OCI-LY1 (cell line): ENCODE data around the gene UBE2G1.

Experiments
- EZH2 ChIP-seq: fragments of 200-600 bp; sonication (generic), shearing (Covaris generic); IDR thresholded peaks from 2 replicates; pipeline ENCODE4 v1.8.0; 2017; ENCODE audit warnings: borderline replicate concordance, mixed run types, mild to moderate bottlenecking, antibody characterized with exemption, low read length, moderate library complexity, mixed read lengths
- TF ChIP-seq, protein P1 (sequence below): fragments of 200-600 bp; sonication (generic), shearing (Covaris generic); IDR thresholded peaks from 2 replicates; pipeline ENCODE4 v1.5.1; 2017; ENCODE audit warnings: mild to moderate bottlenecking, antibody characterized with exemption, low read length, moderate library complexity, mixed read lengths

DNA sequence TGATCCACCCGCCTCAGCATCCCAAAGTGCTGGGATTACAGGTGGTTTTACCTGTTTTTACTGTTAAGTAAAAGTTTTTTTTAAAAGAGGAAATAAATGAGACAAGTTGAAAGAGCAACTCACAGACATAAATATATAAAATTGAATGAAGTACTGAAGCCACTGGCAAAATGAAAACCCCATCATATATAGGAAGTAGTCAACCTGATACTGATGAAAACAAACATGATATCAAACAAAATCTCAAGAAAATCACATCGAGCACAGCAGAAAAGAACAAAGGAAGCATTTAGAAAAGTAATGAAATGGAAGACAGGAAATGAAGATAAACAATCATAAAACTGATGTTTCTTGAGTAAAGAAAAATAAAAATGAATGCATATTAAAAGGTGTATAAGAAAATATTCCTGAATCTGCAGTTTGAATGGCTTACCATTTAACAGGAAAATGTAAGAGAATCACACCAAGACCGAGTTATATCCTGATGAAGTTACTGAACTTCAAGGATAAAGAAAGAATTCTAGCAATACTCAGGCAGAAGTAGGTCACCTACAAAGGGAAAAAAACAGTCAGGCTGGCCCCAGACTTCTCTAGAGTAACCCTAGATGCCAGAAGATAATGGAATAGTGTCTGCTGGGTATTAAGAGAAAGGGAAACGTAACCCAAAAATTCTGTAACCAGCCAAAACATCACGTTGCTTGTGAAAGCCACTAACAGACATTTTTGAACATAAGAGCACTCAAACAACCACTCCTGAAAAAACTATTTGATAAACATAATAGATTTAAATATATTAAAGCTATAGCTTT lies 31.5 kb downstream of the UBE2G1 start:
- TF ChIP-seq, protein P1, sequence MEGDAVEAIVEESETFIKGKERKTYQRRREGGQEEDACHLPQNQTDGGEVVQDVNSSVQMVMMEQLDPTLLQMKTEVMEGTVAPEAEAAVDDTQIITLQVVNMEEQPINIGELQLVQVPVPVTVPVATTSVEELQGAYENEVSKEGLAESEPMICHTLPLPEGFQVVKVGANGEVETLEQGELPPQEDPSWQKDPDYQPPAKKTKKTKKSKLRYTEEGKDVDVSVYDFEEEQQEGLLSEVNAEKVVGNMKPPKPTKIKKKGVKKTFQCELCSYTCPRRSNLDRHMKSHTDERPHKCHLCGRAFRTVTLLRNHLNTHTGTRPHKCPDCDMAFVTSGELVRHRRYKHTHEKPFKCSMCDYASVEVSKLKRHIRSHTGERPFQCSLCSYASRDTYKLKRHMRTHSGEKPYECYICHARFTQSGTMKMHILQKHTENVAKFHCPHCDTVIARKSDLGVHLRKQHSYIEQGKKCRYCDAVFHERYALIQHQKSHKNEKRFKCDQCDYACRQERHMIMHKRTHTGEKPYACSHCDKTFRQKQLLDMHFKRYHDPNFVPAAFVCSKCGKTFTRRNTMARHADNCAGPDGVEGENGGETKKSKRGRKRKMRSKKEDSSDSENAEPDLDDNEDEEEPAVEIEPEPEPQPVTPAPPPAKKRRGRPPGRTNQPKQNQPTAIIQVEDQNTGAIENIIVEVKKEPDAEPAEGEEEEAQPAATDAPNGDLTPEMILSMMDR = no peak
- no peak for TF ChIP-seq EZH2
